Epithelial cell of proximal tubule (primary cell): ENCODE results near the gene EPHA3. TPM values are rescaled to one million over a fixed set of nuclear protein-coding genes. Genes with fewer than 3 reads are reported as not detected.

ENCODE experiments used
- DNase-seq: peaks from one replicate; pipeline ENCODE4 v3.0.0-alpha.2; 2011; ENCODE audit warnings: low read depth
- H3K4me3 ChIP-seq: 2 replicates; pipeline ENCODE4 v1.5.1; 2011; ENCODE audit warnings: low read depth, mild to moderate bottlenecking, low read length
- total RNA-seq: library from RNA; depleted of rRNA; stranded (reverse); fragments of >200 nt; gene quantifications from 2 replicates; pipeline ENCODE4 v1.2.3, GENCODE V29; 2015
- TF ChIP-seq, protein P1 (sequence below): conservative IDR thresholded peaks from 2 replicates; pipeline ENCODE4 v1.5.1; 2012; ENCODE audit warnings: low read depth, mild to moderate bottlenecking, low read length

Gene EPHA3
- total RNA-seq, 1 donor from 2014 or later: 0.06 TPM

DNA sequence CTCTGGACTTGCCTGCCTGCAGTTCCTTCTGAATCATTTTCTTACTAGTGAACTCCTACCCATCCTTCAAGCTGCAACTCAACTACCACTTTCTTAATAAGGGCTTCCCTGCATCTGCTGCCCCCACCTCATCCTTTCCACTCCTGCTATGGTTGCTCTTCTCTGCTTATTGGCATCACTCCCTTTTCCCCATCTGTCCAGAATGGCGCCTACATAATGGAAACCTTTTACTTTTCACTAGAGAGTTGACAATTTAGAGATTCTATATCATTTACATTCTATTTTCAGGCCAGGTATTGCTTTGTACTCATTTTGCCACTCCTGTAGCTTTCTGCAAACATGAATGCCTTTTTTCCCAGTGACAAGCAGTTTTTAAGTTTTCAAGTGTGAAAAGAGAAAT, 1.9 kb upstream of the EPHA3 start:
- H3K4me3 ChIP-seq: no peak overlapping the region
- DNase-seq: no peak
- TF ChIP-seq, protein P1, sequence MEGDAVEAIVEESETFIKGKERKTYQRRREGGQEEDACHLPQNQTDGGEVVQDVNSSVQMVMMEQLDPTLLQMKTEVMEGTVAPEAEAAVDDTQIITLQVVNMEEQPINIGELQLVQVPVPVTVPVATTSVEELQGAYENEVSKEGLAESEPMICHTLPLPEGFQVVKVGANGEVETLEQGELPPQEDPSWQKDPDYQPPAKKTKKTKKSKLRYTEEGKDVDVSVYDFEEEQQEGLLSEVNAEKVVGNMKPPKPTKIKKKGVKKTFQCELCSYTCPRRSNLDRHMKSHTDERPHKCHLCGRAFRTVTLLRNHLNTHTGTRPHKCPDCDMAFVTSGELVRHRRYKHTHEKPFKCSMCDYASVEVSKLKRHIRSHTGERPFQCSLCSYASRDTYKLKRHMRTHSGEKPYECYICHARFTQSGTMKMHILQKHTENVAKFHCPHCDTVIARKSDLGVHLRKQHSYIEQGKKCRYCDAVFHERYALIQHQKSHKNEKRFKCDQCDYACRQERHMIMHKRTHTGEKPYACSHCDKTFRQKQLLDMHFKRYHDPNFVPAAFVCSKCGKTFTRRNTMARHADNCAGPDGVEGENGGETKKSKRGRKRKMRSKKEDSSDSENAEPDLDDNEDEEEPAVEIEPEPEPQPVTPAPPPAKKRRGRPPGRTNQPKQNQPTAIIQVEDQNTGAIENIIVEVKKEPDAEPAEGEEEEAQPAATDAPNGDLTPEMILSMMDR: no peak

DNA sequence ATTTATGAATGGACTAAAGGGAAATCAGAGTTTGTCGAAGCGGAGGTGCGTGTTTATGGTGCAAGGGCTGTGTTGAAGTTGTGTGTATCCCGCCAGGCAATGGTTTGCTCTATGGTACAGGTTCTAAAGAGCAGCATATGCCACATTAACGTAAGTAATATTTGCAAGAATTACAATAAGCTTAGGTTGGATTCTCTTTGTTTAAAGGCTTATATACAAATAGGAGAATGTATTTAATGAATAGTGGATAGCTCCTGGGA, 800 bp downstream of the EPHA3 start:
- TF ChIP-seq, protein P1: no peak
- no peak for DNase-seq
- no peak overlapping the region for H3K4me3 ChIP-seq

DNA sequence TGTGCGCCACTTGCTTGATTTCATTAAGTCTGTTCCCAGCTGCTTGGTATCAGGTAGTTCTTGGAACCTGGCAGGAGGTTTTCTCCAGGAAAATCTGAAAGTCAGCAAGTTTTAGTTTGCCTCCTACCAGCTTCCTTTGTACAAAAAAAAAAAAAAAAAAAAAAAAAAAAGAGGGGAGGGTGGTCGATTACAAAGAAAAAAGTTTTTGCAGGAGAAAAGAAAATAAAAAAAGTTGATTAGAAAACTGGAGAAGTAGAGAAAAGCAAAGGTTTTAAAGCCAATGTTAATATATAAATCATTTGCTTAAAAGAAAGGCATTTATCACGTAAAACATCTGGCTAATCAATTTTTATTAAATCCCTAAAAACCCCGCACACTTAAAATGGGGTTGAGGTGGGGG, 5.9 kb downstream of the EPHA3 start:
- H3K4me3 ChIP-seq: no peak overlapping the region
- DNase-seq: no peak
- TF ChIP-seq, protein P1: no peak

DNA sequence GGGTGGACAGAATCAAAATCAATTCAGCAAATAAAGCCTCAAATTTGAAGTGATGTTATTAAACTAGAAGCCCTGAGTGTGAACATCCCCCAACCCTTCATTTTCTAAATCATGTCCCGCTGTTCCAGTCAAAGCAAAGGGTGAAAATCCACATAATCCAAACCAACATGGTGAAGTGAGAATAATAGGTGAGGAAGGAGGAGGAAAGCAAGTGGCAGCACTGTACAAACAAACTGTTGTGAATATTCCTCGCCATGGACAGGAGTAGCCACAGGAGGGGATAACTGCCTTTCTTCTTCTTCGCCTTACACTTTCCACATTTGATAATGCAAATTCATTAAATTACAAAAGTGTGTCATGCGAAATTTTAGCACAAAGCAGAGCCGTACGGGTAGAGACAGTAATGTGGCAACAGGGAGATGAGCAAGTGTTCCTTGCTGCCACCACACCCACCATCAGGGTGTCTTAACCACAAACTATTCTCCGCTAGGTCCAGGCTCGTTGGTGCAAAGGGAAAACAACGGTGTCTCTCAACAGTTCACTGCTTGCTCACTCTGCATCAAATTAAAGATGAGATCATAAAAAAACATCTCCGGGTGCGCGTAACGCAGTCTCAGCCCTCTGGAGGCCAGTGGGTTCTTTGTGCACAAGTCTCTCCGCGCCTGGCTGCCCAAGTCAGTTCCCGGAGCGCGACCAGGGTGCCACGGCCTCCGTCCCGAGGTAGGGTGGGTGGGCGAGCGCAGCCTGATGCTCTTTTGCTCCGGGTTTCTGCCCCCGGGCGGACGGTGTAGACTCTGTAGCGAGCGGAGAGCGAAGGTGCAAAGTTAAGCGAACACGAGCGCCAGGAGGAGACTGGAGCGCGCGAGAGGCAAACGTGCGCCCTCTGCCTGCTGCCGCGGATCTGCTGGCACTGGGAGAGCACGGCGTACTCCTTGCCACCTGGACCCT, 6.7 kb downstream of the EPHA3 start:
- DNase-seq: peak; percentile 59
- TF ChIP-seq, protein P1: peak; percentile 67

DNA sequence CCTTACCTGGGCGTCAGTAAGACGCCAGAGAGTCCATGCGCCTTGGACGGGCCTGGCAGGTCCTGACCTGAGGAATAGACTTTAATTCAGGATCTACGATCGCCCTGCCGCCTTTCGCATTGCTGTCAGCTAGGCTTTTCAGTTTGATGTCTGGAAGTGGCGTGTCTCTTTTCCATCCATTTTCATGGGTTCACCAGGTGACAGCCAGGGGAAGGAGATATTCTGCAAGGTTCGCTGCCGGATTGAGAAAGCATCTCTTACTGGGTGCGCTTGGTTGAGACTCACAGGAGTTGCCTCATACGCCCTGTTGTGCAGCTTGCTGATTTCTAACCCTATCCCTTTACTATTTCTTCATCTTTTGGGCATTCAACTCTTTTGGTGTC, 7.4 kb downstream of the EPHA3 start:
- TF ChIP-seq, protein P1: no peak
- H3K4me3 ChIP-seq: peak overlapping the region; percentile 50
- DNase-seq: no peak

More for the DNA sequence above, 6.7 kb downstream of the EPHA3 start:
- H3K4me3 ChIP-seq: peak overlapping the region; percentile 50

DNA sequence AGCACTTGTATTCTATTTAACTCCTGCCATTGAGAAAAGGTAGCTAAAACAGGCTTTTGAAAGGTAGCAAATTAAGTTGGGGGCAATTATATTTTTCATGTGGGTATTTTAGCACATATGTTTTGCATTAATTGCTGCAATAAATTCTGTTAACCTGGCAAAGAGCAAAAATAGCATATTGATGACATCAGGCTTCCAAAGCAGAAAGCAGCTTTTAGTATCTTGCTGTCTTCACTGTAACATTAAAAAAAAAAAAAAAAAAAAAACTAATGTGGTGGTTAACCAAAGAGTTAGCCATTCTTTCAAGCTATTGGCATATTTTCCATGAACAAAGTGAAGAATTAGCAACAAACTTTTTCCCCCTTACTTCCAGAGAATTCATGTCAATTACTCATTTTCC, 9.1 kb downstream of the EPHA3 start:
- TF ChIP-seq, protein P1: no peak
- no peak overlapping the region for H3K4me3 ChIP-seq
- no peak for DNase-seq

DNA sequence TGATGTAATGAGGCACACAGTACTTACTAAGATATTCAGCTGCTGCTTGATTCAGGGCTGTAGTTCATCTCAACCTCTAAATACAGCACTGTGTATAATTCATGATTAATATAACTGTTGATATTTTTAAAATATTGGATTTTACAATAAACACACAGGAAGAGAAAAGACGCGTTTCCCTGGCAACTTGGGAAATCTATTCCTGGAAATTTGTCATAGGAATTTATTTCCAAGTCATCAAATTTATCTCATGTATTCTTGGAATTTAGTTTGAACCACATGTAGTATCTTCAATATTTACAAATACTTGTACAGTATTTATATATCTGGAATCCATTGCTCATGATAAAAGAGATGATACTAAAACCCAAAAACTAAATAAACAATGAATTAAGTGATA, 30.6 kb downstream of the EPHA3 start:
- TF ChIP-seq, protein P1: no peak
- H3K4me3 ChIP-seq: no peak overlapping the region
- DNase-seq: no peak
